H9 (cell line): ENCODE measurements around the gene WDR7. TPM values are rescaled to one million over a fixed set of nuclear protein-coding genes. Genes with fewer than 3 reads are reported as not detected.

Experiments used
- DNase-seq: peaks from one replicate; pipeline ENCODE4 v3.0.0-alpha.2; 2017
- H2AFZ ChIP-seq: one replicate; pipeline ENCODE4 v1.6.1; 2013; ENCODE audit warnings: mild to moderate bottlenecking, low read length, control low read depth, moderate library complexity
- H2AK5ac ChIP-seq: 2 replicates; pipeline ENCODE4 v1.6.1; 2013; ENCODE audit warnings: low read length, control low read depth, mixed read lengths; ENCODE audit not compliant: insufficient read length
- H2BK120ac ChIP-seq: one replicate; pipeline ENCODE4 v1.6.1; 2013; ENCODE audit warnings: low read depth, mild to moderate bottlenecking, low read length, control low read depth, inconsistent platforms; ENCODE audit not compliant: poor library complexity, severe bottlenecking
- H2BK12ac ChIP-seq: 2 replicates; pipeline ENCODE4 v1.6.1; 2013; ENCODE audit warnings: low read length, control low read depth, mixed read lengths, low read depth; ENCODE audit not compliant: insufficient read length
- H2BK15ac ChIP-seq: 2 replicates; pipeline ENCODE4 v1.6.1; 2013; ENCODE audit warnings: low read depth, low read length, control low read depth
- H2BK20ac ChIP-seq: one replicate; pipeline ENCODE4 v1.6.1; 2013; ENCODE audit warnings: low read depth, mild to moderate bottlenecking, low read length, control low read depth, inconsistent platforms; ENCODE audit not compliant: poor library complexity, severe bottlenecking
- H2BK5ac ChIP-seq: 2 replicates; pipeline ENCODE4 v1.6.1; 2013; ENCODE audit warnings: low read length, control low read depth, mixed read lengths; ENCODE audit not compliant: insufficient read length
- H3K14ac ChIP-seq: 2 replicates; pipeline ENCODE4 v1.6.1; 2013; ENCODE audit warnings: low read length, control low read depth; ENCODE audit not compliant: insufficient read depth
- H3K18ac ChIP-seq: 2 replicates; pipeline ENCODE4 v1.6.1; 2013; ENCODE audit warnings: low read depth, mild to moderate bottlenecking, mixed read lengths, low read length, control low read depth; ENCODE audit not compliant: insufficient read length
- H3K23ac ChIP-seq: 2 replicates; pipeline ENCODE4 v1.6.1; 2013; ENCODE audit warnings: low read length, control low read depth, mixed read lengths, low read depth; ENCODE audit not compliant: insufficient read length
- H3K23me2 ChIP-seq: 2 replicates; pipeline ENCODE4 v1.6.1; 2013; ENCODE audit warnings: low read depth, mild to moderate bottlenecking, mixed read lengths, low read length, control low read depth; ENCODE audit not compliant: insufficient read length, poor library complexity, severe bottlenecking
- H3K27ac ChIP-seq: 2 replicates; pipeline ENCODE4 v1.5.1; 2013; ENCODE audit warnings: low read length, control low read depth, mixed read lengths, low read depth; ENCODE audit not compliant: insufficient read length
- H3K27me3 ChIP-seq: 2 replicates; pipeline ENCODE4 v1.6.1; 2013; ENCODE audit warnings: low read length, control low read depth, inconsistent platforms; ENCODE audit not compliant: insufficient read depth
- H3K4ac ChIP-seq: 2 replicates; pipeline ENCODE4 v1.6.1; 2013; ENCODE audit warnings: low read depth, mild to moderate bottlenecking, control low read depth, inconsistent platforms, low read length, moderate library complexity
- H3K4me1 ChIP-seq: 2 replicates; pipeline ENCODE4 v1.6.1; 2013; ENCODE audit warnings: low read length, control low read depth, inconsistent platforms; ENCODE audit not compliant: insufficient read depth
- H3K4me2 ChIP-seq: 2 replicates; pipeline ENCODE4 v1.6.1; 2013; ENCODE audit warnings: low read length, control low read depth, mixed read lengths; ENCODE audit not compliant: insufficient read length, insufficient read depth
- H3K56ac ChIP-seq: 2 replicates; pipeline ENCODE4 v1.6.1; 2013; ENCODE audit warnings: low read depth, mild to moderate bottlenecking, mixed read lengths, low read length, control low read depth; ENCODE audit not compliant: insufficient read length
- H3K79me1 ChIP-seq: 2 replicates; pipeline ENCODE4 v1.6.1; 2013; ENCODE audit warnings: low read depth, mild to moderate bottlenecking, moderate library complexity, low read length, control low read depth, inconsistent platforms; ENCODE audit not compliant: insufficient read depth, poor library complexity, severe bottlenecking
- H3K79me2 ChIP-seq: 2 replicates; pipeline ENCODE4 v1.6.1; 2013; ENCODE audit warnings: low read length, control low read depth, inconsistent platforms; ENCODE audit not compliant: insufficient read depth
- H3K9ac ChIP-seq: 2 replicates; pipeline ENCODE4 v1.6.1; 2013; ENCODE audit warnings: low read length, control low read depth, mixed read lengths; ENCODE audit not compliant: insufficient read length; ENCODE audit errors: extremely low read depth
- H3K9me3 ChIP-seq: one replicate; pipeline ENCODE4 v1.6.1; 2013; ENCODE audit warnings: low read depth, low read length, inconsistent platforms; ENCODE audit not compliant: control insufficient read depth
- H3T11ph ChIP-seq: one replicate; pipeline ENCODE4 v1.6.1; 2013; ENCODE audit warnings: mild to moderate bottlenecking, low read length, control low read depth, inconsistent platforms
- H4K20me1 ChIP-seq: one replicate; pipeline ENCODE4 v1.6.1; 2013; ENCODE audit not compliant: control insufficient read depth, insufficient read length, insufficient read depth
- H4K5ac ChIP-seq: 2 replicates; pipeline ENCODE4 v1.6.1; 2013; ENCODE audit warnings: low read depth, mild to moderate bottlenecking, mixed read lengths, low read length, control low read depth; ENCODE audit not compliant: insufficient read length
- H4K8ac ChIP-seq: replicated peaks from 2 replicates; pipeline ENCODE4 v1.6.1; 2013; ENCODE audit warnings: low read length, control low read depth, mixed read lengths, low read depth; ENCODE audit not compliant: insufficient read length
- H4K91ac ChIP-seq: 2 replicates; pipeline ENCODE4 v1.6.1; 2013; ENCODE audit warnings: low read depth, mild to moderate bottlenecking, moderate library complexity, mixed read lengths, low read length, control low read depth; ENCODE audit not compliant: insufficient read length
- H3K27ac Mint-ChIP-seq, 3 experiments: 2 replicates in 2 of 3; 3 replicates in 1 of 3; pipeline ENCODE4 v1.8.0; 2020 to 2021; ENCODE audit warnings: mixed read lengths in 3 of 3, mild to moderate bottlenecking in 1 of 3, moderate library complexity in 1 of 3
- H3K27me3 Mint-ChIP-seq: 2 replicates; pipeline ENCODE4 v1.8.0; 2021; ENCODE audit warnings: low read depth, mild to moderate bottlenecking, moderate library complexity, mixed read lengths
- H3K36me3 Mint-ChIP-seq, 3 experiments: 2 replicates in 2 of 3; 3 replicates in 1 of 3; pipeline ENCODE4 v1.8.0; 2020 to 2021; ENCODE audit warnings: low read depth in 3 of 3, mixed read lengths in 3 of 3; ENCODE audit not compliant: insufficient read depth in 1 of 3
- H3K4me1 Mint-ChIP-seq, 2 experiments: 2 replicates each; pipeline ENCODE4 v1.8.0; 2020; ENCODE audit warnings: mixed read lengths in 2 of 2
- H3K4me3 Mint-ChIP-seq, 2 experiments: 2 replicates in 1 of 2; 3 replicates in 1 of 2; pipeline ENCODE4 v1.8.0; 2020 to 2021; ENCODE audit warnings: mild to moderate bottlenecking in 2 of 2, mixed read lengths in 2 of 2, moderate library complexity in 1 of 2
- H3K9me3 Mint-ChIP-seq, 2 experiments: 2 replicates in 1 of 2; 3 replicates in 1 of 2; pipeline ENCODE4 v1.8.0; 2020; ENCODE audit warnings: mild to moderate bottlenecking in 2 of 2, mixed read lengths in 2 of 2, moderate library complexity in 1 of 2
- WGBS: extraction: QIAGEN DNeasy Blood & Tissue Kit; methylation state at CpG from one replicate; pipeline ENCODE4 v1.1.7; 2013; ENCODE audit warnings: missing lambda C conversion rate, low lambda C conversion rate, mixed read lengths; ENCODE audit not compliant: insufficient read length; ENCODE audit errors: extremely low coverage; 5-methylcytosine and 5-hydroxymethylcytosine counted together
- total RNA-seq: library from RNA; stranded (reverse); gene quantifications from 2 replicates; pipeline ENCODE4 v1.2.1, GENCODE V29; 2021
- TF ChIP-seq, protein P1 (sequence below): fragments of 200-600 bp; sonication (generic); conservative IDR thresholded peaks from 3 replicates; pipeline ENCODE4 v1.8.0; 2021; ENCODE audit warnings: antibody characterized with exemption, mild to moderate bottlenecking

The WDR7 gene
- total RNA-seq, 1 experiment from 2014 or later = 14.8 TPM

DNA sequence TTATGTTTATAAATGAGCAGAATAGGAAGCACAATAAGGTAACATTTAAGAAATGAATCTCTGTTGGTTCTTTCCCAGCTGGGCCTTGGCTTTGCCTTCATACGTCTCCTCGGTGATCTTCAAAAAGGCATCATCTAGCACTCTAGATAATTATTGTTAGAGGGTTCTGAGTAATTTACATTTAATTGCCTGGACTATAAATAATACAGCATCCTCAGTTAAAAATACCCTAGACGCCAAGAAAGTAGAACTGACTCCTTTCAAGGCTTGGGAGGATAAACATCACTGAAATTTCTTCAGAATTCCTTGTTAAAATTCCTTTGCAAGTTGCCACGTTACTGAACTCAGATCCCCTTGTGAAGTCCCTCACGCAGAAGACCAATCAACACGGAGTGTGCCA lies 296.1 kb downstream of the WDR7 start:
- H2BK12ac ChIP-seq = no peak overlapping the region
- no peaks in the 10 kb centered on the region for H3K79me2 ChIP-seq
- H3K9ac ChIP-seq = no peak overlapping the region
- Mint-ChIP-seq H3K27ac (no peak overlapping the region; a peak in 1 of 7 replicates), H3K36me3 (no peaks in the 10 kb centered on the region), H3K4me1 (peaks cover 3 to 8% of the 10 kb centered on the region in 2 experiments), H3K27me3 (no peaks in the 10 kb centered on the region), H3K4me3 (no peak overlapping the region), H3K9me3 (no peaks in the 10 kb centered on the region)
- H2AK5ac ChIP-seq = no peak overlapping the region
- no peak overlapping the region for H2BK20ac ChIP-seq
- no peaks in the 10 kb centered on the region for H4K20me1 ChIP-seq
- no peak overlapping the region for H4K8ac ChIP-seq
- TF ChIP-seq, protein P1, sequence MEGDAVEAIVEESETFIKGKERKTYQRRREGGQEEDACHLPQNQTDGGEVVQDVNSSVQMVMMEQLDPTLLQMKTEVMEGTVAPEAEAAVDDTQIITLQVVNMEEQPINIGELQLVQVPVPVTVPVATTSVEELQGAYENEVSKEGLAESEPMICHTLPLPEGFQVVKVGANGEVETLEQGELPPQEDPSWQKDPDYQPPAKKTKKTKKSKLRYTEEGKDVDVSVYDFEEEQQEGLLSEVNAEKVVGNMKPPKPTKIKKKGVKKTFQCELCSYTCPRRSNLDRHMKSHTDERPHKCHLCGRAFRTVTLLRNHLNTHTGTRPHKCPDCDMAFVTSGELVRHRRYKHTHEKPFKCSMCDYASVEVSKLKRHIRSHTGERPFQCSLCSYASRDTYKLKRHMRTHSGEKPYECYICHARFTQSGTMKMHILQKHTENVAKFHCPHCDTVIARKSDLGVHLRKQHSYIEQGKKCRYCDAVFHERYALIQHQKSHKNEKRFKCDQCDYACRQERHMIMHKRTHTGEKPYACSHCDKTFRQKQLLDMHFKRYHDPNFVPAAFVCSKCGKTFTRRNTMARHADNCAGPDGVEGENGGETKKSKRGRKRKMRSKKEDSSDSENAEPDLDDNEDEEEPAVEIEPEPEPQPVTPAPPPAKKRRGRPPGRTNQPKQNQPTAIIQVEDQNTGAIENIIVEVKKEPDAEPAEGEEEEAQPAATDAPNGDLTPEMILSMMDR = no peak
- H3K27ac ChIP-seq = no peak overlapping the region
- no peak overlapping the region for H2BK120ac ChIP-seq
- no peak for DNase-seq
- no peak overlapping the region for H2BK5ac ChIP-seq
- no peaks in the 10 kb centered on the region for H3K23me2 ChIP-seq
- H3K9me3 ChIP-seq = no peaks in the 10 kb centered on the region
- H3K56ac ChIP-seq = no peak overlapping the region
- no peak overlapping the region for H3K4me2 ChIP-seq
- H3K79me1 ChIP-seq = no peaks in the 10 kb centered on the region
- no peak overlapping the region for H2BK15ac ChIP-seq
- no peak overlapping the region for H3K23ac ChIP-seq
- H3K4me1 ChIP-seq = no peaks in the 10 kb centered on the region
- no CpG with 5 or more reads among the region's 6 CpGs for WGBS
- H3K18ac ChIP-seq = no peak overlapping the region
- no peak overlapping the region for H3K4ac ChIP-seq
- no peak overlapping the region for H3T11ph ChIP-seq
- H3K14ac ChIP-seq = no peak overlapping the region
- no peak overlapping the region for H2AFZ ChIP-seq
- H4K91ac ChIP-seq = no peak overlapping the region
- H4K5ac ChIP-seq = no peak overlapping the region
- H3K27me3 ChIP-seq = no peaks in the 10 kb centered on the region
